OCI-LY7 (cell line): ENCODE results near the gene SPINK4. TPM values are rescaled to one million over a fixed set of nuclear protein-coding genes. Genes with fewer than 3 reads are reported as not detected.

Source experiments
- BruUV-seq: library from RNA; stranded (reverse); fragments of 400-500 nt; replicated peaks from 2 replicates; lab custom pipeline; 2021; lab: Mats Ljungman, UMichigan
- CTCF ChIA-PET: fragments of 300-600 bp; sonication (Branson Sonifier 250); formaldehyde crosslinking; loops from one replicate; lab custom pipeline; 2022; ENCODE audit warnings: antibody characterized with exemption; ENCODE audit not compliant: unreplicated experiment; lab: Charles Lee
- POLR2A ChIA-PET: fragments of 300-600 bp; sonication (Branson Sonifier 250); formaldehyde crosslinking; loops from one replicate; lab custom pipeline; 2022; ENCODE audit warnings: antibody characterized with exemption; lab: Charles Lee
- DNase-seq: peaks from one replicate; pipeline ENCODE4 v3.0.0-alpha.2; 2015; ENCODE audit warnings: low spot score
- H2AFZ ChIP-seq: fragments of 200-600 bp; sonication (generic), shearing (Covaris generic); 2 replicates; pipeline ENCODE4 v1.6.1; 2014; ENCODE audit warnings: mild to moderate bottlenecking, antibody characterized with exemption, low read length, moderate library complexity
- H3K27ac ChIP-seq: fragments of 200-600 bp; sonication (generic); 2 replicates; pipeline ENCODE4 v1.5.1; 2014; ENCODE audit warnings: mixed run types, low read depth, mild to moderate bottlenecking, moderate library complexity, low read length, inconsistent platforms; ENCODE audit not compliant: poor library complexity, severe bottlenecking
- H3K36me3 ChIP-seq: fragments of 200-600 bp; sonication (generic); 2 replicates; pipeline ENCODE4 v1.6.1; 2014; ENCODE audit warnings: mild to moderate bottlenecking, antibody characterized with exemption, low read length, moderate library complexity, mixed read lengths; ENCODE audit not compliant: insufficient read depth
- H3K4me1 ChIP-seq: fragments of 200-600 bp; sonication (generic); 2 replicates; pipeline ENCODE4 v1.5.1; 2014; ENCODE audit warnings: mild to moderate bottlenecking, low read length; ENCODE audit not compliant: insufficient read depth, poor library complexity, severe bottlenecking
- H3K4me2 ChIP-seq: fragments of 200-600 bp; sonication (generic); 2 replicates; pipeline ENCODE4 v1.6.1; 2014; ENCODE audit warnings: mild to moderate bottlenecking, low read length
- H3K4me3 ChIP-seq: fragments of 200-600 bp; sonication (generic); 2 replicates; pipeline ENCODE4 v1.5.1; 2014; ENCODE audit warnings: mild to moderate bottlenecking, low read depth, low read length; ENCODE audit not compliant: poor library complexity, severe bottlenecking
- H3K79me2 ChIP-seq: fragments of 200-600 bp; sonication (generic); 2 replicates; pipeline ENCODE4 v1.6.1; 2016; ENCODE audit warnings: low read depth, mild to moderate bottlenecking, low read length, moderate library complexity, mixed read lengths; ENCODE audit not compliant: insufficient read depth
- H3K9me2 ChIP-seq: fragments of 200-600 bp; sonication (generic); 2 replicates; pipeline ENCODE4 v1.6.1; 2016; ENCODE audit warnings: mild to moderate bottlenecking, low read length, mixed read lengths; ENCODE audit not compliant: insufficient read depth
- H3K9me3 ChIP-seq: fragments of 200-600 bp; sonication (generic); 2 replicates; pipeline ENCODE4 v1.6.1; 2014; ENCODE audit warnings: mild to moderate bottlenecking, mixed run types, low read length, mixed read lengths
- H4K20me1 ChIP-seq: fragments of 200-600 bp; sonication (generic); 2 replicates; pipeline ENCODE4 v1.6.1; 2014; ENCODE audit warnings: mild to moderate bottlenecking, antibody characterized with exemption, low read length, moderate library complexity, mixed read lengths; ENCODE audit not compliant: insufficient read depth
- EZH2phosphoT487 ChIP-seq: fragments of 200-600 bp; sonication (generic); IDR thresholded peaks from 2 replicates; pipeline ENCODE4 v1.6.1; 2018; ENCODE audit warnings: low read depth, borderline replicate concordance, mild to moderate bottlenecking, mixed run types, antibody characterized with exemption, low read length, moderate library complexity, mixed read lengths
- intact Hi-C: fragments of 100-400 bp; cut with micrococcal nuclease; formaldehyde crosslinking; loops from one replicate; pipeline ENCODE4 v1.10.0; 2022; ENCODE audit not compliant: unreplicated experiment
- total RNA-seq, 2 experiments: library from RNA; depleted of rRNA in 1 of 2; stranded (reverse); fragments of >200 nt in 1 of 2; shearing (Covaris generic) in 1 of 2; gene quantifications; 2 replicates each; pipeline ENCODE4 v1.2.3, GENCODE V29; 2014 to 2022
- TF ChIP-seq, protein P1 (sequence below): fragments of 200-600 bp; sonication (generic); conservative IDR thresholded peaks from 2 replicates; pipeline ENCODE4 v1.5.1; 2014; ENCODE audit warnings: mild to moderate bottlenecking, antibody characterized with exemption, low read length, moderate library complexity, mixed read lengths

The SPINK4 gene
- total RNA-seq, 2 experiments from 2014 or later = not detected

DNA sequence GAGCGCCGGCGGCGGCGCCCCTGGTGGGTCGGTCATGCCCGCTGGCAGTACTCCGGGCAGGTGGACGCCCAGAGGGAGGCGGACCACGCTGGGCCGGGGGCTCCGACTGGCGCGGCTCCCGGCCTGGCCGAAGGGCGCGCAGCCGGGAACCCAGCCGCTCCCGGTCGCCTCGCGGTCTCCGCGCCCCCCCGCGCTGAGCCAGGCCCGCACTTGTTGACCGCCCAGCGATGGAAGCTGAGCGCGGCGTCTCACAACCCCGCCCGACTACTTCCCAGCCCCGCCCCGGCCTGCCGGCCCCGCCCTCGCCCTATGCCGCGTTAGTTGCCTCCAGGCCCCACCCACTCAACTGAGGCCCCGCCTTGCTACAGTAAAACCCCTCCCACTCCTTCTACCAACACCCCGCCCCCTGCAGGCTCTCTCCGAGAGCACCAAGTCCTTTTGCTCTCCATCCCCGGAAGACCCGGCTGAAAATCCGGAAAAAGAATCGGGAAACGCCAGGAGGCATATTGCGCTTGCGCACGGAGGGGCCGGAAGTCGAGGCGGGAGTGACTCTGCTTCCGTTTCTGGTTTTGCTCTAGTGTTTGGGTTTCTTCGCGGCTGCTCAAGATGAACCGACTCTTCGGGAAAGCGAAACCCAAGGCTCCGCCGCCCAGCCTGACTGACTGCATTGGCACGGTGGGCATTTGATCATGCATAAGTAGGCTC lies 24.7 kb downstream of the SPINK4 start, which contains the start of the genes BAG1 and CHMP5:
Gene BAG1 (minus strand): TSS at position 236 of the 705 bp plus-strand sequence.
Gene CHMP5 (plus strand): TSS at position 577 of the 705 bp plus-strand sequence. CDS start 30 bp downstream, at position 607.
- H2AFZ ChIP-seq = peak within 1 kb of the TSS; percentile 47; the same call in 1 of the 2 replicates
- H3K36me3 ChIP-seq = peaks cover 65% of the 10 kb centered on the region
- ChIA-PET CTCF (interaction anchor here (0.6 kb wide), 1 partner anchor 18 kb away, joined by 3 read pairs; no protein-coding TSS in a partner anchor), POLR2A (interaction anchor here (1.2 to 1.7 kb wide), 2 partner anchors 17 to 25 kb away, joined by 3 to 5 read pairs; partner anchors contain the start of gene NFX1)
- no peaks in the 10 kb centered on the region for H4K20me1 ChIP-seq
- no TSS peak for BruUV-seq
- H3K9me3 ChIP-seq = no peaks in the 10 kb centered on the region
- peak; percentile 99 for DNase-seq
- intact Hi-C loops = loop anchor here (1.0 kb wide), 2 partner anchors 26 to 33 kb away; partner anchors contain the start of gene NFX1
- peak within 1 kb of the TSS; percentile 98 for H3K4me2 ChIP-seq
- TF ChIP-seq, protein P1, sequence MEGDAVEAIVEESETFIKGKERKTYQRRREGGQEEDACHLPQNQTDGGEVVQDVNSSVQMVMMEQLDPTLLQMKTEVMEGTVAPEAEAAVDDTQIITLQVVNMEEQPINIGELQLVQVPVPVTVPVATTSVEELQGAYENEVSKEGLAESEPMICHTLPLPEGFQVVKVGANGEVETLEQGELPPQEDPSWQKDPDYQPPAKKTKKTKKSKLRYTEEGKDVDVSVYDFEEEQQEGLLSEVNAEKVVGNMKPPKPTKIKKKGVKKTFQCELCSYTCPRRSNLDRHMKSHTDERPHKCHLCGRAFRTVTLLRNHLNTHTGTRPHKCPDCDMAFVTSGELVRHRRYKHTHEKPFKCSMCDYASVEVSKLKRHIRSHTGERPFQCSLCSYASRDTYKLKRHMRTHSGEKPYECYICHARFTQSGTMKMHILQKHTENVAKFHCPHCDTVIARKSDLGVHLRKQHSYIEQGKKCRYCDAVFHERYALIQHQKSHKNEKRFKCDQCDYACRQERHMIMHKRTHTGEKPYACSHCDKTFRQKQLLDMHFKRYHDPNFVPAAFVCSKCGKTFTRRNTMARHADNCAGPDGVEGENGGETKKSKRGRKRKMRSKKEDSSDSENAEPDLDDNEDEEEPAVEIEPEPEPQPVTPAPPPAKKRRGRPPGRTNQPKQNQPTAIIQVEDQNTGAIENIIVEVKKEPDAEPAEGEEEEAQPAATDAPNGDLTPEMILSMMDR = no peak
- no peak for TF ChIP-seq EZH2phosphoT487
- peaks cover 33% of the 10 kb centered on the region for H3K79me2 ChIP-seq
- H3K27ac ChIP-seq = peak within 1 kb of the TSS; percentile 32
- H3K4me3 ChIP-seq = peak within 1 kb of the TSS; percentile 77
- no peaks in the 10 kb centered on the region for H3K9me2 ChIP-seq
- peaks cover 12% of the 10 kb centered on the region for H3K4me1 ChIP-seq

DNA sequence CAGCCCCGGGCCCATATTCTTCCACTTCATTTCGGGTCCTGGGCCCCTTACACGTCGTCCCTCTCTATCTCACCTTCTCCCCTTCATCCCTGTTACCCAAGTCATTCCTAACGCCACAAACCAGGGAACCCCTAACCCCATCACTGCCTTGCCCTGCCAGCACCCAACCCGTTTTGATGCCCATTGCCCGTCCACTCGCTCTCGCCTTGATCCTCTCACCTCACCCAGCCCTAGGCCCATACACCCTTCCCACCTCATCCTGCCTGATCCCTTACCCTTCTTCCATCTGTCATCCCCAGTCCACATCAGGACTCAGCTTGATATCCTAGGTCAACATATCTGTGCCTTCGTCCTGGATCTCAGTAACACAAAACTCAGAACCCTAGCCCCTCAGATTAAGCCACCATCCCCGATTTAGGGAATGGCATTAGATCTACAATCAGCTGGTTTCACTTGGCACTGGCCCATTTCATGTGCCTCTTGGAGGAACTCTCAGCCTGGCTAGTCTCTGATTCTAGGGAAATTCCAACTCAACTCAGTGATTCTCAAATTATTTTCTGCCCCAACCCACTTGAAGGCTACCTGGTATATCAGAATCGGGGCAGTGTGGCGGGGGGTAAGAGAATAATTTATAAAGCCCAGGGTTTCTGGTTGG lies 25.4 kb downstream of the SPINK4 start:
- CTCF ChIA-PET = no interaction called here

More for the DNA sequence above, 25.4 kb downstream of the SPINK4 start:
- DNase-seq = no peak
- POLR2A ChIA-PET = interaction anchor here (1.4 kb wide), 1 partner anchor 33 kb away, joined by 3 read pairs; no protein-coding TSS in a partner anchor
- H3K79me2 ChIP-seq = peaks cover 33% of the 10 kb centered on the region
- intact Hi-C loops = no loop called here
- peak overlapping the region; percentile 81 for H3K4me2 ChIP-seq
- TSS peak; percentile 70 for BruUV-seq
- no peaks in the 10 kb centered on the region for H3K9me3 ChIP-seq
- H3K36me3 ChIP-seq = peaks cover 64% of the 10 kb centered on the region
- TF ChIP-seq EZH2phosphoT487 = no peak
- TF ChIP-seq, protein P1 = no peak
- H2AFZ ChIP-seq = no peak overlapping the region
- peaks cover 12% of the 10 kb centered on the region for H3K4me1 ChIP-seq
- H3K27ac ChIP-seq = no peak overlapping the region
- H4K20me1 ChIP-seq = no peaks in the 10 kb centered on the region
- peak overlapping the region; percentile 77 for H3K4me3 ChIP-seq
- no peaks in the 10 kb centered on the region for H3K9me2 ChIP-seq
